Transverse colon (tissue), 4 donors: ENCODE results near the gene LRBA.

ENCODE experiments used
- CTCF ChIP-seq, 5 experiments: fragments of 200-600 bp in 3 of 5; fragments of 450-650 bp in 2 of 5; sonication (generic) in 3 of 5; IDR thresholded peaks; 1 replicate in 2 of 5; 2 replicates in 3 of 5; pipeline ENCODE4 v1.5.1; 2016 to 2017; ENCODE audit warnings: antibody characterized with exemption in 5 of 5, inconsistent platforms in 3 of 5, mild to moderate bottlenecking in 2 of 5, moderate library complexity in 1 of 5
- POLR2A ChIP-seq: fragments of 450-650 bp; IDR thresholded peaks from one replicate; pipeline ENCODE4 v1.6.1; 2016; ENCODE audit warnings: antibody characterized with exemption, mild to moderate bottlenecking, moderate library complexity
- POLR2AphosphoS5 ChIP-seq, 3 donors: sonication (generic); formaldehyde crosslinking; IDR thresholded peaks; one replicate each; pipeline ENCODE4 v1.6.1; 2016; ENCODE audit warnings: antibody characterized with exemption in 3 of 3

- TF ChIP-seq CTCF (IDR thresholded peaks at IDR 0.05) = no peak
- no peak for TF ChIP-seq POLR2AphosphoS5 (IDR thresholded peaks at IDR 0.05)
- TF ChIP-seq POLR2A = no peak
Observed at GRCh38 chr4:150624055-150624454, 391.0 kb downstream of the LRBA start.
